Kidney (tissue), 14 donors: ENCODE measurements around the gene ZBTB7C. TPM values are rescaled to one million over a fixed set of nuclear protein-coding genes. Genes with fewer than 3 reads are reported as not detected.

Source experiments
- DNase-seq, 5 donors: peaks; one replicate each; pipeline ENCODE4 v3.0.0-alpha.2; 2013 to 2020
- FAIRE-seq: peaks from 2 replicates; lab custom pipeline; 2012; peaks lifted over from hg19 to GRCh38; lab: Jason Lieb, UNC
- H3K27ac ChIP-seq, 2 donors: one replicate each; pipeline ENCODE4 v1.7.0; 2013; ENCODE audit warnings: low read depth in 2 of 2, low read length in 2 of 2, inconsistent platforms in 1 of 2
- H3K27me3 ChIP-seq: one replicate; pipeline ENCODE4 v1.7.1; 2013; ENCODE audit warnings: low read length, inconsistent platforms; ENCODE audit not compliant: control insufficient read depth, insufficient read depth
- H3K36me3 ChIP-seq, 3 donors: one replicate each; pipeline versions ENCODE4 v1.7.0 to v1.7.1; 2013; ENCODE audit warnings: low read length in 3 of 3, control low read depth in 1 of 3, inconsistent platforms in 1 of 3; ENCODE audit not compliant: insufficient read depth in 3 of 3, control insufficient read depth in 2 of 3
- H3K4me1 ChIP-seq, 3 donors: one replicate each; pipeline versions ENCODE4 v1.7.0 to v1.7.1; 2013; ENCODE audit warnings: low read length in 3 of 3, inconsistent platforms in 1 of 3, low read depth in 1 of 3; ENCODE audit not compliant: control insufficient read depth in 2 of 3, insufficient read depth in 2 of 3
- H3K4me3 ChIP-seq, 3 donors: one replicate each; pipeline versions ENCODE4 v1.7.0 to v1.8.1; 2013; ENCODE audit warnings: low read length in 3 of 3, control low read depth in 1 of 3, inconsistent platforms in 1 of 3
- H3K9ac ChIP-seq, 3 donors: one replicate each; pipeline versions ENCODE4 v1.7.0 to v1.7.1; 2013; ENCODE audit warnings: low read length in 3 of 3, control low read depth in 1 of 3, inconsistent platforms in 1 of 3
- H3K9me3 ChIP-seq, 3 donors: one replicate each; pipeline versions ENCODE4 v1.7.0 to v1.7.1; 2013; ENCODE audit warnings: low read length in 3 of 3, control low read depth in 1 of 3, inconsistent platforms in 1 of 3; ENCODE audit not compliant: control insufficient read depth in 2 of 3, insufficient read depth in 1 of 3
- CTCF ChIP-seq: IDR thresholded peaks from 3 replicates; pipeline ENCODE4 v1.5.1; 2012; ENCODE audit warnings: mild to moderate bottlenecking, moderate library complexity, borderline replicate concordance; ENCODE audit not compliant: insufficient read depth; ENCODE audit errors: extremely low read depth
- intact Hi-C: fragments of 100-400 bp; cut with DNase I; formaldehyde crosslinking; loops from one replicate; pipeline ENCODE4 v1.11.1; 2022
- polyA plus RNA-seq: library from polyadenylated mRNA; stranded (reverse); fragments of 350-450 nt; fragmentation: Illumina TruSeq; extraction: RNeasy Lipid Tissue Mini Kit (QIAGEN cat#74804); gene quantifications from one replicate; pipeline ENCODE4 v1.2.3, GENCODE V29; 2014; ENCODE audit warnings: low read depth, low replicate concordance; ENCODE audit not compliant: insufficient read depth
- total RNA-seq: library from RNA; stranded (reverse); fragmentation: NEBNext Ultra II Directional; extraction: Animal tissue kit (Norgen Biotek cat#: 25700); gene quantifications from one replicate; pipeline ENCODE4 v1.2.1, GENCODE V29; 2021
- donor health status: control.
- donor health status: control.
- donor health status: control.
- donor health status: control.
- donor health status: control.
- donor health status: DM: yes; HTN: yes; CAD: no.
- donor health status: Normal renal cell carcinoma (clear cell type).

ZBTB7C gene
- total and polyA plus RNA-seq, 2 donors from 2014 or later = 1.8 to 13.8 TPM

- no peak overlapping the region for H3K9ac ChIP-seq
- no peak for TF ChIP-seq CTCF
- no peak overlapping the region for H3K27ac ChIP-seq
- H3K27me3 ChIP-seq = no peaks in the 10 kb centered on the region
- FAIRE-seq (no peak), DNase-seq (no peak)
- no peaks in the 10 kb centered on the region for H3K36me3 ChIP-seq
- H3K9me3 ChIP-seq = no peaks in the 10 kb centered on the region
- no peaks in the 10 kb centered on the region for H3K4me1 ChIP-seq
- intact Hi-C loops = no loop called here
- no peak overlapping the region for H3K4me3 ChIP-seq
Observed at GRCh38 chr18:48065601-48065995, 343.6 kb downstream of the ZBTB7C start.

GRCh38 chr18:48064978-48065600 is 344.1 kb downstream of the ZBTB7C start:
- Histone ChIP-seq H3K9ac (no peak overlapping the region), H3K9me3 (no peaks in the 10 kb centered on the region), H3K4me3 (no peak overlapping the region), H3K27me3 (no peaks in the 10 kb centered on the region), H3K4me1 (peaks cover 0 to 2% (median 0%) of the 10 kb centered on the region in 3 donors), H3K36me3 (no peaks in the 10 kb centered on the region), H3K27ac (no peak overlapping the region)
- no peak for TF ChIP-seq CTCF
- FAIRE-seq (no peak), DNase-seq (peak in 2 of 5 donors; percentile 41 to 73)
- intact Hi-C loops = no loop called here

- no peak for FAIRE-seq
- intact Hi-C loops = no loop called here
- Histone ChIP-seq H3K4me1 (peaks cover 0 to 2% (median 0%) of the 10 kb centered on the region in 3 donors), H3K9me3 (no peaks in the 10 kb centered on the region), H3K9ac (no peak overlapping the region), H3K36me3 (no peaks in the 10 kb centered on the region), H3K4me3 (no peak overlapping the region), H3K27ac (no peak overlapping the region), H3K27me3 (no peaks in the 10 kb centered on the region)
- TF ChIP-seq CTCF = no peak
- DNase-seq = peak in 1 of 5 donors; percentile 4
Observed at GRCh38 chr18:48061781-48062570, 347.2 kb downstream of the ZBTB7C start.
